H1 (cell line): ENCODE measurements around the gene KNDC1.

Experiments used
- CREB1 ChIP-seq: IDR thresholded peaks from 2 replicates; pipeline ENCODE4 v1.6.1; 2012; ENCODE audit warnings: inconsistent platforms
- CTCF ChIP-seq, 3 experiments: IDR thresholded peaks; 1 replicate in 2 of 3; 2 replicates in 1 of 3; pipeline versions ENCODE4 v1.5.1 to v1.6.1; 2011; ENCODE audit warnings: low read length in 3 of 3, mild to moderate bottlenecking in 3 of 3, inconsistent platforms in 2 of 3, low read depth in 1 of 3, moderate library complexity in 1 of 3; ENCODE audit not compliant: insufficient read depth in 1 of 3; ENCODE audit errors: control extremely low read depth in 1 of 3
- GABPA ChIP-seq: IDR thresholded peaks from 2 replicates; pipeline ENCODE4 v1.6.1; 2011; ENCODE audit warnings: mild to moderate bottlenecking, low read length, moderate library complexity, borderline replicate concordance; ENCODE audit not compliant: insufficient read depth
- JUN ChIP-seq: IDR thresholded peaks from 2 replicates; pipeline ENCODE4 v1.6.1; 2011; ENCODE audit warnings: low read depth, mild to moderate bottlenecking, improper control_type of control experiment, low read length
- KDM1A ChIP-seq: fragments of 200-600, 300-600 bp; sonication (generic); IDR thresholded peaks from 2 replicates; pipeline ENCODE4 v1.7.1; 2016; ENCODE audit warnings: mild to moderate bottlenecking, low read length, borderline replicate concordance
- MAX ChIP-seq: IDR thresholded peaks from 2 replicates; pipeline ENCODE4 v1.6.1; 2012; ENCODE audit warnings: inconsistent platforms
- POLR2A ChIP-seq, 2 experiments: IDR thresholded peaks; 1 replicate in 1 of 2; 2 replicates in 1 of 2; pipeline ENCODE4 v1.6.1; 2011; ENCODE audit warnings: low read depth in 2 of 2, low read length in 2 of 2, mild to moderate bottlenecking in 2 of 2; ENCODE audit errors: control extremely low read depth in 1 of 2
- SP1 ChIP-seq: IDR thresholded peaks from 2 replicates; pipeline ENCODE4 v1.6.1; 2011; ENCODE audit warnings: low read depth, low read length
- SP2 ChIP-seq: IDR thresholded peaks from 2 replicates; pipeline ENCODE4 v1.6.1; 2012; ENCODE audit warnings: mild to moderate bottlenecking, low read length, inconsistent platforms

GRCh38 chr10:133114251-133114650 is 45.8 kb upstream of the KNDC1 start:
- TF ChIP-seq SP2 (no peak), POLR2A (IDR thresholded peaks at IDR 0.05; ENCODE audit: control extremely low read depth in 1 of 2, low read depth in 2 of 2, low read length in 2 of 2) (no peak), MAX (no peak), JUN (no peak), KDM1A (no peak), GABPA (no peak), CTCF (IDR thresholded peaks at IDR 0.05; ENCODE audit: control extremely low read depth in 1 of 3, insufficient read depth in 1 of 3, low read depth in 1 of 3, low read length in 3 of 3) (no peak), CREB1 (no peak), SP1 (no peak)
